ENCODE results near the gene FAM107B. TPM values are rescaled to one million over a fixed set of nuclear protein-coding genes. Genes with fewer than 3 reads are reported as not detected.

Gene FAM107B
- total RNA-seq, 1 donor from 2014 or later: 50.9 TPM

DNA sequence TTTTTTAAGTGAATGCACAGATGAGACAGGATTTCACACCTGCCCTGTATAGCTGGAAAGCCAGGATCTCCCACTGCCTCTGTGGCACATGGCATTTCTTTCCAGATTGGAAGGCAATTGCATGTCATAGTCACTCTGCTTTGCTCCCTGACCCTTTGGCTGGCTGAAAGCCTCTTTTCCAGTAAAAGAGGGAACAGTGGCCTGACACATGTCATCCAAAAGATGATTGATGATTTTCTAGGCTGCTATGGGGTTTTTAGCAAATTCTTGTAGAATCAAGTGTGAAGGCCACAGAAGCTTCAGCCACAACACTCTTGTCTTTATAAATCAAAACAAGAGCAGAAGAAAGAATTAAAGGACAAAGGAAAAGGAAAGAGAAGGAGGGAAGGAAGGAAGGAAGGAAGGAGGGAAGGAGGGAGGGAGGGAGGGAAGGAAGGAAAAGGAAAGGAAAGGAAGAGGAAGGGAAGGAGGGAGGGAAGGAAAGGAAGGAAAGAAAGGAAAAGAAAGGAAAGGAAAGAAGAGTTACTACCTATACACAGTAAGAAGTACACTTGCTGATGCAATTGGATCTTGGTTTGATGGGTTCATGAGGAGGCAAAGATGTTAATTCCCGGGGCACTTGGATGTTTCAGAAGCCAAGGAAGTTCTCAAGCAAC is 285.0 kb downstream of the FAM107B start:
- no peak overlapping the region for H3K27ac Mint-ChIP-seq
- TF ChIP-seq, protein P1, sequence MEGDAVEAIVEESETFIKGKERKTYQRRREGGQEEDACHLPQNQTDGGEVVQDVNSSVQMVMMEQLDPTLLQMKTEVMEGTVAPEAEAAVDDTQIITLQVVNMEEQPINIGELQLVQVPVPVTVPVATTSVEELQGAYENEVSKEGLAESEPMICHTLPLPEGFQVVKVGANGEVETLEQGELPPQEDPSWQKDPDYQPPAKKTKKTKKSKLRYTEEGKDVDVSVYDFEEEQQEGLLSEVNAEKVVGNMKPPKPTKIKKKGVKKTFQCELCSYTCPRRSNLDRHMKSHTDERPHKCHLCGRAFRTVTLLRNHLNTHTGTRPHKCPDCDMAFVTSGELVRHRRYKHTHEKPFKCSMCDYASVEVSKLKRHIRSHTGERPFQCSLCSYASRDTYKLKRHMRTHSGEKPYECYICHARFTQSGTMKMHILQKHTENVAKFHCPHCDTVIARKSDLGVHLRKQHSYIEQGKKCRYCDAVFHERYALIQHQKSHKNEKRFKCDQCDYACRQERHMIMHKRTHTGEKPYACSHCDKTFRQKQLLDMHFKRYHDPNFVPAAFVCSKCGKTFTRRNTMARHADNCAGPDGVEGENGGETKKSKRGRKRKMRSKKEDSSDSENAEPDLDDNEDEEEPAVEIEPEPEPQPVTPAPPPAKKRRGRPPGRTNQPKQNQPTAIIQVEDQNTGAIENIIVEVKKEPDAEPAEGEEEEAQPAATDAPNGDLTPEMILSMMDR (conservative IDR thresholded peaks at IDR 0.05): no peak
- H3K4me3 Mint-ChIP-seq: no peak overlapping the region
- no peaks in the 10 kb centered on the region for H3K4me1 Mint-ChIP-seq (ENCODE audit: unreplicated experiment)
- no peaks in the 10 kb centered on the region for H3K36me3 Mint-ChIP-seq
- DNase-seq (ENCODE audit: extremely low spot score, unreplicated experiment): no peak
- no peaks in the 10 kb centered on the region for H3K9me3 Mint-ChIP-seq
- peaks cover 6% of the 10 kb centered on the region for H3K27me3 Mint-ChIP-seq

DNA sequence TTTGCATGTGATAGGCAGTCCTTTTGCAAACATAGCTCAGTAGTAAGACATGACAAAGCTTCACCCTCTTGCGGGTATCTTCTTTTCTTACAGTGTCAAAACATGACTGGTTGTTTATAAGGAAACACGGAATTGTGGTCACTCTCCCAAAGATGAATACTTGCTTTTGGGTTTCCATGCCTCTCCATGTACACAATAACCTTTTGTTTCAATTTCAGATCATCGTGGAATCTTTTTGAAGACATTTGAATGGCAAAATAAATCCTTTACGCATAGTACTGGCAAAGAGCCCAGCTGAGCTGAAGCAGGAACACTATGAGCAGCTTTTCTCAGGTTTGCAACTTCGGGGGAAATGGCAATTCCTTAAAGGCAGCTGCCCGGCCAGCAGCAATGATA is 287.2 kb downstream of the FAM107B start:
- Mint-ChIP-seq H3K4me1 (ENCODE audit: unreplicated experiment) (no peaks in the 10 kb centered on the region), H3K27me3 (peaks cover 6% of the 10 kb centered on the region), H3K27ac (no peak overlapping the region), H3K36me3 (no peaks in the 10 kb centered on the region), H3K4me3 (no peak overlapping the region), H3K9me3 (no peaks in the 10 kb centered on the region)
- TF ChIP-seq, protein P1 (conservative IDR thresholded peaks at IDR 0.05): no peak
- no peak for DNase-seq (ENCODE audit: extremely low spot score, unreplicated experiment)

DNA sequence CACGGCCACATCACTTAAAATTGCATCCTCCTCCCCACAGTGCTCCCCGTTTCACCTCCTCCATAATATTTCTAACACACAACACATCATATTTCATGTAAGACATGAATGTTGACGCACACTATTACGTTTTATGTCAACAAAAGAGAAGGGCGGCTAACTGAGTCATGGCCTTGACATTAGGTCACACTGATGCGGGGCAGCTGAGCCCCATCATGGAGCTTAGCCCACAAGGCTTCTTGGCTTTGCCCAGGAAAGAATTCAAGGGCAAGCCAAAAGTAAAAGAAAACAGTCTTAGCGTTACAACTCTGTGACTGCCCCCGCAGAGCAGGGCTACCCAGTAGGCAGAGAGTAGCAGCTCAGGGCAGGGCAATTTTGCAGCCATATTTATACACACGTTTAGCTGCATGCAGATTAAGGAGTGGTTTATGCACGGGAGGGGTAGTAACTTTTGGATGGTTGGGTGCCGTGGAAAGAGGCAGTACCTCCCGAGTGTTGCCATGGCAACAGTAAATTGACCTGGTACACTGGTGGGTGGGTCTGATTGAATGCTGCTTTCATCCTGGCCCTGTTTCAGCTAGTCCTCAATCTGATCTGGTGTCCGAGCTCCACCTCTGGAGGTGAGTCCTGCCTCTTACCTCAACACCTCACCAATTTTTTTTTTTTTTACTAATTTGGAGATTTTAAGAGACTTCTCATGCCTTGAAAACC is 287.8 kb downstream of the FAM107B start:
- Mint-ChIP-seq H3K36me3 (no peaks in the 10 kb centered on the region), H3K27me3 (peaks cover 6% of the 10 kb centered on the region), H3K4me3 (no peak overlapping the region), H3K4me1 (ENCODE audit: unreplicated experiment) (no peaks in the 10 kb centered on the region), H3K9me3 (no peaks in the 10 kb centered on the region), H3K27ac (no peak overlapping the region)
- DNase-seq (ENCODE audit: extremely low spot score, unreplicated experiment): no peak
- TF ChIP-seq, protein P1 (conservative IDR thresholded peaks at IDR 0.05): no peak

DNA sequence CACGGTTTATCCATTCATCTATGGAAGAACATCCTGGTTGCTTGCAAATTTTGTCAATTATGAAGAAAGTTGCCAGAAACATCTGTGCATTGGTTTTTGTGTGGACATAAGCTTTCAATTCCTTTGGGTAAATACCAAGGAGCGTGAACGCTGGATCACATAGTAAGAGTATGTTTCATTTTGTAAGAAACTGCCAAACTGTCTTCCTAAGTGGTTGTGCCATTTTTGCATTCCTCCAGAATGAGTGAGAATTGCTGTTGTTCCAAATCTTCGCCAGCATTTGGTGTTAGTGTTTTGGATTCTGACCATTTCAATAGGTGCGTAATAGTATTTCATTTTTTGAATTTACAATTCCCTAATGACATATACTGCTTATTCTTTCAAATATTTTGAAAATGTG is 288.7 kb downstream of the FAM107B start:
- Mint-ChIP-seq H3K27me3 (peaks cover 10% of the 10 kb centered on the region), H3K4me3 (no peak overlapping the region), H3K27ac (no peak overlapping the region), H3K36me3 (no peaks in the 10 kb centered on the region), H3K9me3 (no peaks in the 10 kb centered on the region), H3K4me1 (ENCODE audit: unreplicated experiment) (no peaks in the 10 kb centered on the region)
- no peak for DNase-seq (ENCODE audit: extremely low spot score, unreplicated experiment)
- TF ChIP-seq, protein P1 (conservative IDR thresholded peaks at IDR 0.05): no peak

DNA sequence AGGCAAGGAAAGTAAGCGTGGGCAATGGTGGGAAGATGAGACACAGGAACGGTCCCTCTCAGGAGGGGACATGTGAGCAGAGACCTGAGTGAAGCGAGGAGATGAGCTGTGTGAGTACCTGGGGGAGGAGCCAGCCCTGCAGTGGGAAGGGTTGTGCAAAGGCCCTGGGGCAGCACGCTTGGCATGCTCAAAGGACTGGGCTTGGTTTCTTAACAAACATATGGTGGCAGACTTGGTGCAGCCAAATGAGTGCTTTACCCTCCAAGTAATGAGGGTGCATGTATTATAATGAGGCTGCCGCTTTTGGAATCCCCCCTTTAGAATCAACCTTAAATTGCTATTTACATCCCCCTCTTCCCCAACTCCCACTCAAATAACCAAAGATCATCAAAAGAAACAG is 291.3 kb downstream of the FAM107B start:
- Mint-ChIP-seq H3K4me1 (ENCODE audit: unreplicated experiment) (peaks cover 5% of the 10 kb centered on the region), H3K27me3 (peaks cover 14% of the 10 kb centered on the region), H3K36me3 (no peaks in the 10 kb centered on the region), H3K4me3 (no peak overlapping the region), H3K9me3 (no peaks in the 10 kb centered on the region), H3K27ac (no peak overlapping the region)
- TF ChIP-seq, protein P1 (conservative IDR thresholded peaks at IDR 0.05): no peak
- DNase-seq (ENCODE audit: extremely low spot score, unreplicated experiment): no peak

Data from type B pancreatic cell (in vitro differentiated cells).